Neural crest cell (in vitro differentiated cells): ENCODE data around the gene PRKCA. TPM values are rescaled to one million over a fixed set of nuclear protein-coding genes. Genes with fewer than 3 reads are reported as not detected.

ENCODE experiments used
- DNase-seq: peaks from one replicate; pipeline ENCODE4 v3.0.0; 2021; ENCODE audit warnings: low read depth, mixed read lengths, low spot score
- H3K27ac Mint-ChIP-seq: one replicate; pipeline ENCODE4 v1.8.0; 2021; ENCODE audit warnings: mild to moderate bottlenecking, mixed read lengths; ENCODE audit not compliant: unreplicated experiment
- H3K27me3 Mint-ChIP-seq: 2 replicates; pipeline ENCODE4 v1.8.0; 2021; ENCODE audit warnings: low read depth, mild to moderate bottlenecking, mixed read lengths
- H3K36me3 Mint-ChIP-seq: 2 replicates; pipeline ENCODE4 v1.8.0; 2021; ENCODE audit warnings: low read depth, mild to moderate bottlenecking, mixed read lengths
- H3K4me1 Mint-ChIP-seq: 2 replicates; pipeline ENCODE4 v1.8.0; 2021; ENCODE audit warnings: mixed read lengths
- H3K4me3 Mint-ChIP-seq: one replicate; pipeline ENCODE4 v1.8.0; 2021; ENCODE audit warnings: mild to moderate bottlenecking, mixed read lengths
- H3K9me3 Mint-ChIP-seq: 2 replicates; pipeline ENCODE4 v1.8.0; 2021; ENCODE audit warnings: mixed read lengths
- CTCF ChIP-seq: fragments of 200-600 bp; sonication (generic); conservative IDR thresholded peaks from 2 replicates; pipeline ENCODE4 v1.5.0; 2021; ENCODE audit warnings: antibody characterized with exemption, mild to moderate bottlenecking
- total RNA-seq: library from RNA; stranded (reverse); gene quantifications from 2 replicates; pipeline ENCODE4 v1.2.1, GENCODE V29; 2021

The PRKCA gene
- total RNA-seq, 1 donor from 2014 or later = 22.7 TPM

GRCh38 chr17:66810951-66811682, 508.7 kb downstream of the PRKCA start:
- Mint-ChIP-seq H3K36me3 (no peaks in the 10 kb centered on the region), H3K4me1 (peaks cover 10% of the 10 kb centered on the region), H3K9me3 (no peaks in the 10 kb centered on the region), H3K4me3 (no peak overlapping the region), H3K27me3 (no peaks in the 10 kb centered on the region), H3K27ac (peak overlapping the region; percentile 67)
- DNase-seq = no peak
- TF ChIP-seq CTCF = no peak

- TF ChIP-seq CTCF = no peak
- Mint-ChIP-seq H3K4me1 (peaks cover 10% of the 10 kb centered on the region), H3K27ac (peak overlapping the region; percentile 67), H3K9me3 (no peaks in the 10 kb centered on the region), H3K4me3 (no peak overlapping the region), H3K27me3 (no peaks in the 10 kb centered on the region), H3K36me3 (no peaks in the 10 kb centered on the region)
- DNase-seq = no peak
These were observed 509.3 kb downstream of the PRKCA start for GRCh38 chr17:66811683-66812054.

GRCh38 chr17:66812571-66812970, 510.2 kb downstream of the PRKCA start:
- H3K27ac Mint-ChIP-seq = no peak overlapping the region
- TF ChIP-seq CTCF = no peak
- peaks cover under 1% of the 10 kb centered on the region for H3K36me3 Mint-ChIP-seq
- no peaks in the 10 kb centered on the region for H3K27me3 Mint-ChIP-seq
- no peak overlapping the region for H3K4me3 Mint-ChIP-seq
- peaks cover under 1% of the 10 kb centered on the region for H3K9me3 Mint-ChIP-seq
- DNase-seq = no peak
- H3K4me1 Mint-ChIP-seq = peaks cover 10% of the 10 kb centered on the region

- no peak for TF ChIP-seq CTCF
- no peak for DNase-seq
- H3K27ac Mint-ChIP-seq = no peak overlapping the region
- H3K27me3 Mint-ChIP-seq = no peaks in the 10 kb centered on the region
- H3K4me1 Mint-ChIP-seq = peaks cover 10% of the 10 kb centered on the region
- peaks cover 2% of the 10 kb centered on the region for H3K36me3 Mint-ChIP-seq
- peaks cover 5% of the 10 kb centered on the region for H3K9me3 Mint-ChIP-seq
- H3K4me3 Mint-ChIP-seq = no peak overlapping the region
These were observed 510.9 kb downstream of the PRKCA start for GRCh38 chr17:66813296-66813695.

GRCh38 chr17:66814026-66814425, 511.6 kb downstream of the PRKCA start:
- TF ChIP-seq CTCF = no peak
- no peak overlapping the region for H3K4me3 Mint-ChIP-seq
- H3K27me3 Mint-ChIP-seq = no peaks in the 10 kb centered on the region
- H3K27ac Mint-ChIP-seq = no peak overlapping the region
- peaks cover 2% of the 10 kb centered on the region for H3K36me3 Mint-ChIP-seq
- peaks cover 7% of the 10 kb centered on the region for H3K9me3 Mint-ChIP-seq
- no peak for DNase-seq
- peaks cover 11% of the 10 kb centered on the region for H3K4me1 Mint-ChIP-seq
